ENCODE results near the gene PBRM1. TPM values are rescaled to one million over a fixed set of nuclear protein-coding genes. Genes with fewer than 3 reads are reported as not detected.

PBRM1 gene
- total and polyA plus RNA-seq, 2 donors (not counting 1 experiment from before 2014, with no cell fraction given) = 37.2 to 97.3 TPM

- Histone ChIP-seq H3K27me3 (ENCODE audit: control insufficient read depth, insufficient read depth, low read length) (no peaks in the 10 kb centered on the region), H4K20me1 (ENCODE audit: control insufficient read depth, extremely low read depth, insufficient read depth, low read length) (no peaks in the 10 kb centered on the region)
Measured at GRCh38 chr3:52521488-52521824, 164.3 kb downstream of the PBRM1 start.

GRCh38 chr3:52520716-52521487 lies 164.8 kb downstream of the PBRM1 start:
- DNase-seq (ENCODE audit: low read depth in 2 of 2) = no peak
- Histone ChIP-seq H3K4me1 (ENCODE audit: control insufficient read depth, extremely low read depth, insufficient read depth, low read length) (peaks cover 5% of the 10 kb centered on the region), H3K9ac (ENCODE audit: insufficient read depth, low read length) (no peak overlapping the region), H4K20me1 (ENCODE audit: control insufficient read depth, extremely low read depth, insufficient read depth, low read length) (no peaks in the 10 kb centered on the region), H3K9me3 (ENCODE audit: control insufficient read depth, insufficient read depth, low read depth, low read length) (no peaks in the 10 kb centered on the region), H2AFZ (ENCODE audit: low read length) (no peak overlapping the region), H3K79me2 (ENCODE audit: control insufficient read depth, insufficient read depth, low read length) (no peaks in the 10 kb centered on the region), H3K4me3 (replicated peaks in 1 of 4; ENCODE audit: control extremely low read depth in 1 of 4, insufficient read depth in 1 of 4, low read depth in 3 of 4, low read length in 4 of 4) (no peak overlapping the region), H3K36me3 (ENCODE audit: control insufficient read depth, insufficient read depth, low read length) (peaks cover 17% of the 10 kb centered on the region), H3K27ac (ENCODE audit: insufficient read depth, low read length) (no peak overlapping the region), H3K4me2 (ENCODE audit: extremely low read depth, insufficient read depth, low read length) (no peak overlapping the region), H3K27me3 (ENCODE audit: control insufficient read depth, insufficient read depth, low read length) (no peaks in the 10 kb centered on the region)
- TF ChIP-seq CTCF (conservative IDR thresholded peaks at IDR 0.05 in 1 of 2, IDR thresholded peaks at IDR 0.05 in 1 of 2; ENCODE audit: low read depth in 1 of 2, low read length in 2 of 2) (no peak), EZH2 (IDR thresholded peaks at IDR 0.05; ENCODE audit: low read length, missing control alignments) (no peak)

More at GRCh38 chr3:52521488-52521824, 164.3 kb downstream of the PBRM1 start:
- Histone ChIP-seq H3K4me2 (ENCODE audit: extremely low read depth, insufficient read depth, low read length) (no peak overlapping the region), H3K4me3 (replicated peaks in 1 of 4; ENCODE audit: control extremely low read depth in 1 of 4, insufficient read depth in 1 of 4, low read depth in 3 of 4, low read length in 4 of 4) (no peak overlapping the region), H3K79me2 (ENCODE audit: control insufficient read depth, insufficient read depth, low read length) (no peaks in the 10 kb centered on the region), H3K36me3 (ENCODE audit: control insufficient read depth, insufficient read depth, low read length) (peaks cover 22% of the 10 kb centered on the region), H3K9me3 (ENCODE audit: control insufficient read depth, insufficient read depth, low read depth, low read length) (no peaks in the 10 kb centered on the region), H3K4me1 (ENCODE audit: control insufficient read depth, extremely low read depth, insufficient read depth, low read length) (peaks cover 7% of the 10 kb centered on the region), H2AFZ (ENCODE audit: low read length) (no peak overlapping the region), H3K9ac (ENCODE audit: insufficient read depth, low read length) (no peak overlapping the region), H3K27ac (ENCODE audit: insufficient read depth, low read length) (no peak overlapping the region)
- TF ChIP-seq EZH2 (IDR thresholded peaks at IDR 0.05; ENCODE audit: low read length, missing control alignments) (no peak), CTCF (conservative IDR thresholded peaks at IDR 0.05 in 1 of 2, IDR thresholded peaks at IDR 0.05 in 1 of 2; ENCODE audit: low read depth in 1 of 2, low read length in 2 of 2) (no peak)
- DNase-seq (ENCODE audit: low read depth in 2 of 2) = no peak

GRCh38 chr3:52520141-52520667 lies 165.5 kb downstream of the PBRM1 start:
- no peak overlapping the region for H3K9ac ChIP-seq (ENCODE audit: insufficient read depth, low read length)
- no peak overlapping the region for H3K4me2 ChIP-seq (ENCODE audit: extremely low read depth, insufficient read depth, low read length)
- TF ChIP-seq EZH2 (IDR thresholded peaks at IDR 0.05; ENCODE audit: low read length, missing control alignments) = no peak
- TF ChIP-seq CTCF (conservative IDR thresholded peaks at IDR 0.05 in 1 of 2, IDR thresholded peaks at IDR 0.05 in 1 of 2; ENCODE audit: low read depth in 1 of 2, low read length in 2 of 2) = no peak
- H3K79me2 ChIP-seq (ENCODE audit: control insufficient read depth, insufficient read depth, low read length) = no peaks in the 10 kb centered on the region
- no peak overlapping the region for H2AFZ ChIP-seq (ENCODE audit: low read length)
- peaks cover 3% of the 10 kb centered on the region for H3K4me1 ChIP-seq (ENCODE audit: control insufficient read depth, extremely low read depth, insufficient read depth, low read length)
- no peak overlapping the region for H3K4me3 ChIP-seq (replicated peaks in 1 of 4; ENCODE audit: control extremely low read depth in 1 of 4, insufficient read depth in 1 of 4, low read depth in 3 of 4, low read length in 4 of 4)
- no peaks in the 10 kb centered on the region for H4K20me1 ChIP-seq (ENCODE audit: control insufficient read depth, extremely low read depth, insufficient read depth, low read length)
- no peak overlapping the region for H3K27ac ChIP-seq (ENCODE audit: insufficient read depth, low read length)
- peaks cover 17% of the 10 kb centered on the region for H3K36me3 ChIP-seq (ENCODE audit: control insufficient read depth, insufficient read depth, low read length)
- H3K9me3 ChIP-seq (ENCODE audit: control insufficient read depth, insufficient read depth, low read depth, low read length) = no peaks in the 10 kb centered on the region
- DNase-seq (ENCODE audit: low read depth in 2 of 2) = no peak
- no peaks in the 10 kb centered on the region for H3K27me3 ChIP-seq (ENCODE audit: control insufficient read depth, insufficient read depth, low read length)

Data from fibroblast of lung (primary cell).